Thoracic aorta (tissue), 2 donors: ENCODE data around the gene ATMIN. TPM values are rescaled to one million over a fixed set of nuclear protein-coding genes. Genes with fewer than 3 reads are reported as not detected.

Experiments
- ATAC-seq: fragments of 150-250 bp; one replicate; pipeline ENCODE4 v1.8.0; 2017; ENCODE audit warnings: low read depth; ENCODE audit not compliant: insufficient number of reproducible peaks, low FRiP score
- DNase-seq: peaks from one replicate; pipeline ENCODE4 v3.0.0-alpha.2; 2020; ENCODE audit warnings: low spot score
- H3K27ac ChIP-seq, 2 donors: fragments of 200-600 bp; sonication (generic); 1 replicate in 1 of 2; 2 replicates in 1 of 2; pipeline ENCODE4 v1.5.1; 2016; ENCODE audit warnings: mild to moderate bottlenecking in 2 of 2, moderate library complexity in 2 of 2
- H3K27me3 ChIP-seq: fragments of 200-600 bp; sonication (generic); replicated peaks from 2 replicates; pipeline ENCODE4 v1.6.0; 2016; ENCODE audit warnings: mild to moderate bottlenecking; ENCODE audit not compliant: insufficient read depth
- H3K36me3 ChIP-seq: fragments of 200-600 bp; sonication (generic); one replicate; pipeline ENCODE4 v1.5.1; 2016
- H3K4me1 ChIP-seq, 2 donors: fragments of 200-600 bp; sonication (generic); 1 replicate in 1 of 2; 2 replicates in 1 of 2; pipeline versions ENCODE4 v1.5.1 to v1.6.0; 2016; ENCODE audit warnings: low read depth in 2 of 2, mild to moderate bottlenecking in 1 of 2; ENCODE audit not compliant: control insufficient read depth in 1 of 2
- H3K4me3 ChIP-seq: fragments of 200-600 bp; sonication (generic); 2 replicates; pipeline ENCODE4 v1.5.1; 2016; ENCODE audit warnings: mild to moderate bottlenecking
- H3K9me3 ChIP-seq: fragments of 200-600 bp; sonication (generic); 2 replicates; pipeline ENCODE4 v1.5.1; 2016
- CTCF ChIP-seq: fragments of 200-600 bp; sonication (generic); IDR thresholded peaks from one replicate; pipeline ENCODE4 v1.5.1; 2019; ENCODE audit warnings: antibody characterized with exemption
- total RNA-seq, 2 donors: library from RNA; depleted of rRNA; stranded (reverse); fragments of >200 nt; gene quantifications; one replicate each; pipeline versions ENCODE4 v1.1.0 to v1.2.3, GENCODE V29; 2016

The ATMIN gene
- total RNA-seq, 2 donors from 2014 or later = 32.0 to 32.5 TPM

GRCh38 chr16:81018496-81018895 is 17.1 kb upstream of the ATMIN start:
- Histone ChIP-seq H3K27me3 (no peaks in the 10 kb centered on the region), H3K36me3 (no peaks in the 10 kb centered on the region), H3K4me3 (no peak overlapping the region), H3K9me3 (no peaks in the 10 kb centered on the region), H3K4me1 (no peaks in the 10 kb centered on the region), H3K27ac (no peak overlapping the region)
- TF ChIP-seq CTCF = no peak
- no peak for ATAC-seq
- no peak for DNase-seq

GRCh38 chr16:81026429-81026828 is 9.2 kb upstream of the ATMIN start:
- H3K4me3 ChIP-seq = no peak overlapping the region

GRCh38 chr16:81029930-81030604 is 5.6 kb upstream of the ATMIN start:
- no peaks in the 10 kb centered on the region for H3K4me1 ChIP-seq
- TF ChIP-seq CTCF = no peak

More at GRCh38 chr16:81026429-81026828, 9.2 kb upstream of the ATMIN start:
- H3K27me3 ChIP-seq = no peaks in the 10 kb centered on the region
- DNase-seq (no peak), ATAC-seq (no peak)
- no peak overlapping the region for H3K27ac ChIP-seq
- H3K9me3 ChIP-seq = no peaks in the 10 kb centered on the region
- TF ChIP-seq CTCF = no peak
- no peaks in the 10 kb centered on the region for H3K36me3 ChIP-seq
- no peaks in the 10 kb centered on the region for H3K4me1 ChIP-seq

GRCh38 chr16:81035975-81036750 is 521 bp downstream of the ATMIN start:
- DNase-seq (no peak), ATAC-seq (peak; percentile 13)
- no peaks in the 10 kb centered on the region for H3K9me3 ChIP-seq
- H3K36me3 ChIP-seq = no peaks in the 10 kb centered on the region
- no peak for TF ChIP-seq CTCF
- no peak overlapping the region for H3K27ac ChIP-seq
- H3K27me3 ChIP-seq = no peaks in the 10 kb centered on the region
- peak overlapping the region; percentile 81 for H3K4me3 ChIP-seq
- peaks cover 11 to 18% of the 10 kb centered on the region in 2 donors for H3K4me1 ChIP-seq

More at GRCh38 chr16:81029930-81030604, 5.6 kb upstream of the ATMIN start:
- no peak overlapping the region for H3K27ac ChIP-seq
- ATAC-seq (no peak), DNase-seq (no peak)
- H3K9me3 ChIP-seq = no peaks in the 10 kb centered on the region
- no peak overlapping the region for H3K4me3 ChIP-seq
- H3K36me3 ChIP-seq = no peaks in the 10 kb centered on the region
- H3K27me3 ChIP-seq = no peaks in the 10 kb centered on the region

- Histone ChIP-seq H3K36me3 (no peaks in the 10 kb centered on the region), H3K4me3 (peak overlapping the region; percentile 81), H3K4me1 (peaks cover 11 to 18% of the 10 kb centered on the region in 2 donors), H3K27ac (no peak overlapping the region), H3K9me3 (no peaks in the 10 kb centered on the region), H3K27me3 (no peaks in the 10 kb centered on the region)
- TF ChIP-seq CTCF = no peak
- DNase-seq (no peak), ATAC-seq (no peak)
Measured at GRCh38 chr16:81036751-81037350, 1.2 kb downstream of the ATMIN start.
